Cardiac muscle cell (in vitro differentiated cells and primary cell): ENCODE measurements around the gene NANOS3. TPM values are rescaled to one million over a fixed set of nuclear protein-coding genes. Genes with fewer than 3 reads are reported as not detected.

Source experiments
- DNase-seq, 2 donors: peaks; one replicate each; pipeline versions ENCODE4 v3.0.0 to v3.0.0-alpha.2; 2010 to 2017; ENCODE audit warnings: low read depth in 1 of 2, low spot score in 1 of 2
- H3K27ac ChIP-seq: fragments of 200-600 bp; sonication (generic); 2 replicates; pipeline ENCODE4 v1.5.1; 2016
- H3K27me3 ChIP-seq: fragments of 200-600 bp; sonication (generic); 2 replicates; pipeline ENCODE4 v1.6.0; 2016; ENCODE audit warnings: control low read depth
- H3K36me3 ChIP-seq: fragments of 200-600 bp; sonication (generic); 2 replicates; pipeline ENCODE4 v1.5.1; 2016; ENCODE audit warnings: control low read depth
- H3K4me1 ChIP-seq: fragments of 200-600 bp; sonication (generic); 2 replicates; pipeline ENCODE4 v1.8.1; 2017; ENCODE audit warnings: low read depth, mild to moderate bottlenecking, mixed run types
- H3K4me3 ChIP-seq: fragments of 200-600 bp; sonication (generic); 2 replicates; pipeline ENCODE4 v1.5.1; 2016; ENCODE audit warnings: mild to moderate bottlenecking
- H3K9me3 ChIP-seq: fragments of 200-600 bp; sonication (generic); 2 replicates; pipeline ENCODE4 v1.5.1; 2017; ENCODE audit warnings: low read depth, mild to moderate bottlenecking, control low read depth
- polyA plus RNA-seq: library from polyadenylated mRNA; unstranded; fragments of >200 nt; fragmentation: Nextera tagmentation; extraction: Ambion mirVana; gene quantifications from 2 replicates; pipeline ENCODE4 v1.2.1, GENCODE V29; 2016
- total RNA-seq: library from RNA; depleted of rRNA; stranded (reverse); fragments of >200 nt; gene quantifications from 2 replicates; pipeline ENCODE4 v1.2.3, GENCODE V29; 2016
- TF ChIP-seq, protein P1 (sequence below): IDR thresholded peaks from 2 replicates; pipeline ENCODE4 v1.5.1; 2012; ENCODE audit warnings: low read depth, mild to moderate bottlenecking, low read length

NANOS3 gene
- total and polyA plus RNA-seq, 2 experiments from 2014 or later, result 0.86 to 2.0 TPM

DNA sequence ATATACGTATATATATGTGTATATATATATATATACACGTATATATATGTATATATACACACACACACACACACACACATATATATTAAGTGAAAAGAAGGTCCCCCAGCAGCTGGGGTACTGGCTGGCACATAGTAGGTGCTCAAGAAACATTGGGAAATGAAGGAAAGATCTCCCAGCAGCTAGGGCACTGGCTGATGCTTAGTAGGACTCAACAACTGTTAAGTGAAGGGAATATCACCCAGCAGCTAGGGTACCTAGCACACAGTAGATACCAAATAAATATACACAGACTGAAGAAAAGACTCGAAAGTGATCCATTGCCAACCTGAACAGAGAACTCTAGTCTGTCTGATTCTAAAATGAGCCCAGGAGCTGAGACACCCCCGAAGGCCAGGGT, 49.1 kb downstream of the NANOS3 start:
- Histone ChIP-seq H3K36me3 (peaks cover 6% of the 10 kb centered on the region), H3K4me3 (no peak overlapping the region), H3K9me3 (no peaks in the 10 kb centered on the region), H3K4me1 (no peaks in the 10 kb centered on the region), H3K27me3 (no peaks in the 10 kb centered on the region), H3K27ac (no peak overlapping the region)
- TF ChIP-seq, protein P1, sequence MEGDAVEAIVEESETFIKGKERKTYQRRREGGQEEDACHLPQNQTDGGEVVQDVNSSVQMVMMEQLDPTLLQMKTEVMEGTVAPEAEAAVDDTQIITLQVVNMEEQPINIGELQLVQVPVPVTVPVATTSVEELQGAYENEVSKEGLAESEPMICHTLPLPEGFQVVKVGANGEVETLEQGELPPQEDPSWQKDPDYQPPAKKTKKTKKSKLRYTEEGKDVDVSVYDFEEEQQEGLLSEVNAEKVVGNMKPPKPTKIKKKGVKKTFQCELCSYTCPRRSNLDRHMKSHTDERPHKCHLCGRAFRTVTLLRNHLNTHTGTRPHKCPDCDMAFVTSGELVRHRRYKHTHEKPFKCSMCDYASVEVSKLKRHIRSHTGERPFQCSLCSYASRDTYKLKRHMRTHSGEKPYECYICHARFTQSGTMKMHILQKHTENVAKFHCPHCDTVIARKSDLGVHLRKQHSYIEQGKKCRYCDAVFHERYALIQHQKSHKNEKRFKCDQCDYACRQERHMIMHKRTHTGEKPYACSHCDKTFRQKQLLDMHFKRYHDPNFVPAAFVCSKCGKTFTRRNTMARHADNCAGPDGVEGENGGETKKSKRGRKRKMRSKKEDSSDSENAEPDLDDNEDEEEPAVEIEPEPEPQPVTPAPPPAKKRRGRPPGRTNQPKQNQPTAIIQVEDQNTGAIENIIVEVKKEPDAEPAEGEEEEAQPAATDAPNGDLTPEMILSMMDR, result no peak
- DNase-seq, result no peak

DNA sequence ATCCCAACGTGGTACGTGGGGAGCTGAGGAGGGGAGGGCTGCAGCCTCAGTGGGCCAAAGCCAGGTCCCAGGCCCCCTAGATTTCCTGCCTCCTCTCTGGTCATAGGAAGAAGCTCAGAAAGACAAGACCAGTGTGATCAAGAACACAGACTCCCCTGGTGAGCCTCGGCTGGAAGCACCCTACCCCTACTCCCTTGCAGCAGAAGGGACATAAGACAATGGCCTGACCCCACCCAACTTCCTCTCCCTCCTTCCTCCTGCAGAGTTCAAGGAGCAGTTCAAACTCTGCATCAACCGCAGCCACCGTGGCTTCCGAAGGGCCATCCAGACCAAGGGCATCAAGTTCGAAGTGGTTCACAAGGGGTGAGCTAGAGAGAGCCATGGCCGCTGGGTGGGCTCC, 49.8 kb downstream of the NANOS3 start:
- H3K27ac ChIP-seq, result no peak overlapping the region
- no peak overlapping the region for H3K4me3 ChIP-seq
- TF ChIP-seq, protein P1, result no peak
- DNase-seq, result no peak
- no peaks in the 10 kb centered on the region for H3K9me3 ChIP-seq
- H3K36me3 ChIP-seq, result peaks cover 3% of the 10 kb centered on the region
- no peaks in the 10 kb centered on the region for H3K27me3 ChIP-seq
- H3K4me1 ChIP-seq, result no peaks in the 10 kb centered on the region

DNA sequence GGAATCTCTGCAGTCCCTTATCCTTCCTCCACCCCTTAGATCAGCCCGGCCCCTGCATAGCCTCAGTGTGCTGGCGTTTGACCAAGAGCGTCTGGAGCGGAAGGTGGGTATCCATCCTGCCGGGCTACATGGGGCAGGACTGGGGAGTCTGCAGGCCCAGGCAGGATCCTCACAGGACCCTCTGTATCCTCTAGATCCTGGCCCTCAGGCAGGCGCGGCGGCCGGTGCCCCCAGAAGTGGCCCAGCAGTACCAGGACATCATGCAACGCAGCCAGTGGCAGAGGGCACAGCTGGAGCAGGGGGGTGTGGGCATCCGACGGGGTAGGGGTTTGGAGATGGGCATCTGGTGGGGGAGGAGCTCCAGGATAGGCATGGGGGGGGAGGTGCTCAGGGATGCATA, 52.4 kb downstream of the NANOS3 start:
- TF ChIP-seq, protein P1, result no peak
- no peak overlapping the region for H3K27ac ChIP-seq
- no peak for DNase-seq

DNA sequence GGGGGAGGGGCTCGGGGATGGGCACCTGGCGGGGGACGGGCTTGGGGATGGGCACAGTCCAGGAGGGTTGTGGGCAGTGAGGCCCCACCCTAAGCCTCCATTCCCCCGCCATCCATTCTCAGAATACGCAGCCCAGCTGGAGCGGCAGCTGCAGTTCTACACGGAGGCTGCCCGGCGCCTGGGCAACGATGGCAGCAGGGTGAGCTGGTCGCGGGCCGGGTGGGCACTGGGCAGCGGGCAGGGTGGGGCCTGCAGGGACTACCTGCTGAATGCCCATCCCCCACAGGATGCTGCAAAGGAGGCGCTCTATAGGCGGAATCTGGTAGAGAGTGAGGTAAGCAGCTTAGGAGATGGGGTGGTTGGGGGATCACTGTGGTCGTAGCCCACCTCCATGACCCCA, 53.0 kb downstream of the NANOS3 start:
- TF ChIP-seq, protein P1, result no peak
- no peak for DNase-seq
- Histone ChIP-seq H3K36me3 (no peaks in the 10 kb centered on the region), H3K4me3 (no peak overlapping the region), H3K27me3 (no peaks in the 10 kb centered on the region), H3K9me3 (no peaks in the 10 kb centered on the region), H3K27ac (no peak overlapping the region), H3K4me1 (no peaks in the 10 kb centered on the region)

More for the DNA sequence above, 52.4 kb downstream of the NANOS3 start:
- no peaks in the 10 kb centered on the region for H3K27me3 ChIP-seq
- no peak overlapping the region for H3K4me3 ChIP-seq
- H3K9me3 ChIP-seq, result no peaks in the 10 kb centered on the region
- no peaks in the 10 kb centered on the region for H3K4me1 ChIP-seq
- no peaks in the 10 kb centered on the region for H3K36me3 ChIP-seq

Other genes with a start within 250 kb of the NANOS3 start
- gene MRI1, start 112.6 kb upstream of the NANOS3 start, total RNA-seq, result 79.8 and 92.4 TPM in 2 replicates
- 24.8 and 25.8 TPM in 2 replicates for gene MRI1, start 112.6 kb upstream of the NANOS3 start, polyA plus RNA-seq
- gene C19orf53, start 102.7 kb upstream of the NANOS3 start, total RNA-seq, result 276 and 280 TPM in 2 replicates
- 242 and 245 TPM in 2 replicates for gene C19orf53, start 102.7 kb upstream of the NANOS3 start, polyA plus RNA-seq
- gene ZSWIM4, start 81.7 kb upstream of the NANOS3 start, total RNA-seq, result 13.7 and 29.8 TPM in 2 replicates
- 13.0 and 19.6 TPM in 2 replicates for gene ZSWIM4, start 81.7 kb upstream of the NANOS3 start, polyA plus RNA-seq
- gene BRME1, start 29.0 kb downstream of the NANOS3 start, total RNA-seq, result 4.0 and 8.8 TPM in 2 replicates
- 3.0 and 8.2 TPM in 2 replicates for gene BRME1, start 29.0 kb downstream of the NANOS3 start, polyA plus RNA-seq
- gene CC2D1A, start 29.1 kb downstream of the NANOS3 start, total RNA-seq, result 43.2 and 46.6 TPM in 2 replicates
- gene CC2D1A, start 29.1 kb downstream of the NANOS3 start, polyA plus RNA-seq, result 41.5 and 42.5 TPM in 2 replicates
- gene PODNL1, start 61.3 kb downstream of the NANOS3 start, total RNA-seq, result 0.24 and 0.67 TPM in 2 replicates
- not detected in 2 replicates for gene PODNL1, start 61.3 kb downstream of the NANOS3 start, polyA plus RNA-seq
- 44.6 and 48.1 TPM in 2 replicates for gene DCAF15, start 75.4 kb downstream of the NANOS3 start, total RNA-seq
- gene DCAF15, start 75.4 kb downstream of the NANOS3 start, polyA plus RNA-seq, result 33.3 and 34.0 TPM in 2 replicates
- gene RFX1, start 129.2 kb downstream of the NANOS3 start, total RNA-seq, result 8.9 TPM in 2 replicates
- 2.7 and 3.3 TPM in 2 replicates for gene RFX1, start 129.2 kb downstream of the NANOS3 start, polyA plus RNA-seq
- gene RLN3, start 151.0 kb downstream of the NANOS3 start, total RNA-seq, result not detected in 2 replicates
- gene RLN3, start 151.0 kb downstream of the NANOS3 start, polyA plus RNA-seq, result 0.44 TPM in 1 of 2 replicates, not detected in the other
- gene IL27RA, start 154.6 kb downstream of the NANOS3 start, total RNA-seq, result 4.6 and 7.1 TPM in 2 replicates
- gene IL27RA, start 154.6 kb downstream of the NANOS3 start, polyA plus RNA-seq, result 4.3 and 17.1 TPM in 2 replicates
- gene PALM3, start 184.9 kb downstream of the NANOS3 start, total RNA-seq, result 0.25 and 0.30 TPM in 2 replicates
- gene PALM3, start 184.9 kb downstream of the NANOS3 start, polyA plus RNA-seq, result 0.10 and 1.0 TPM in 2 replicates
- 16.0 and 19.4 TPM in 2 replicates for gene MISP3, start 195.7 kb downstream of the NANOS3 start, total RNA-seq
- 23.2 and 25.6 TPM in 2 replicates for gene MISP3, start 195.7 kb downstream of the NANOS3 start, polyA plus RNA-seq
- 3.6 and 14.2 TPM in 2 replicates for gene C19orf67, start 208.6 kb downstream of the NANOS3 start, total RNA-seq
- gene C19orf67, start 208.6 kb downstream of the NANOS3 start, polyA plus RNA-seq, result 4.1 and 7.5 TPM in 2 replicates
- 112 and 158 TPM in 2 replicates for gene SAMD1, start 213.6 kb downstream of the NANOS3 start, total RNA-seq
- 130 and 136 TPM in 2 replicates for gene SAMD1, start 213.6 kb downstream of the NANOS3 start, polyA plus RNA-seq
- gene PRKACA, start 240.6 kb downstream of the NANOS3 start, total RNA-seq, result 95.2 and 126 TPM in 2 replicates
- gene PRKACA, start 240.6 kb downstream of the NANOS3 start, polyA plus RNA-seq, result 30.6 and 33.5 TPM in 2 replicates